IPS-18a (cell line): ENCODE data around the gene MPV17L2.

ENCODE experiments used
- H3K27ac ChIP-seq: one replicate; pipeline ENCODE4 v1.5.1; 2013; ENCODE audit warnings: low read length
- H3K27me3 ChIP-seq: one replicate; pipeline ENCODE4 v1.6.1; 2013; ENCODE audit warnings: mild to moderate bottlenecking, low read length; ENCODE audit not compliant: control insufficient read depth, insufficient read depth
- H3K36me3 ChIP-seq: one replicate; pipeline ENCODE4 v1.6.1; 2013; ENCODE audit warnings: low read depth, low read length; ENCODE audit not compliant: control insufficient read depth
- H3K4me1 ChIP-seq: one replicate; pipeline ENCODE4 v1.6.1; 2013; ENCODE audit warnings: low read depth, low read length; ENCODE audit not compliant: control insufficient read depth
- H3K4me3 ChIP-seq: one replicate; pipeline ENCODE4 v1.5.1; 2013; ENCODE audit warnings: low read length
- H3K9ac ChIP-seq: one replicate; pipeline ENCODE4 v1.6.1; 2013; ENCODE audit warnings: mild to moderate bottlenecking, low read length, moderate library complexity
- H3K9me3 ChIP-seq: one replicate; pipeline ENCODE4 v1.6.1; 2013; ENCODE audit warnings: low read depth, low read length; ENCODE audit not compliant: control insufficient read depth

Gene MPV17L2

GRCh38 chr19:18192673-18193387 is at the start of gene MPV17L2:
MPV17L2 (plus strand) TSS chr19:18193218; CDS start chr19:18193282, 64 bp downstream.
- H3K36me3 ChIP-seq: peaks cover 8% of the 10 kb centered on the region
- peak within 1 kb of the TSS; percentile 69 for H3K9ac ChIP-seq
- H3K4me3 ChIP-seq: peak within 1 kb of the TSS; percentile 88
- no peaks in the 10 kb centered on the region for H3K9me3 ChIP-seq
- peaks cover 13% of the 10 kb centered on the region for H3K4me1 ChIP-seq
- no peaks in the 10 kb centered on the region for H3K27me3 ChIP-seq
- H3K27ac ChIP-seq: no peak within 1 kb of the TSS

- Histone ChIP-seq H3K27me3 (no peaks in the 10 kb centered on the region), H3K27ac (no peak overlapping the region), H3K36me3 (peaks cover 23% of the 10 kb centered on the region), H3K9me3 (no peaks in the 10 kb centered on the region), H3K4me1 (no peaks in the 10 kb centered on the region), H3K9ac (no peak overlapping the region), H3K4me3 (no peak overlapping the region)
These were observed 49.1 kb upstream of the MPV17L2 start for GRCh38 chr19:18143902-18144301.

- no peaks in the 10 kb centered on the region for H3K27me3 ChIP-seq
- no peaks in the 10 kb centered on the region for H3K4me1 ChIP-seq
- peaks cover 23% of the 10 kb centered on the region for H3K36me3 ChIP-seq
- no peaks in the 10 kb centered on the region for H3K9me3 ChIP-seq
- H3K9ac ChIP-seq: no peak overlapping the region
- no peak overlapping the region for H3K4me3 ChIP-seq
- H3K27ac ChIP-seq: no peak overlapping the region
These were observed 48.7 kb upstream of the MPV17L2 start for GRCh38 chr19:18144361-18144760.

GRCh38 chr19:18144906-18145305 is 48.1 kb upstream of the MPV17L2 start:
- Histone ChIP-seq H3K27me3 (no peaks in the 10 kb centered on the region), H3K9me3 (no peaks in the 10 kb centered on the region), H3K27ac (no peak overlapping the region), H3K4me1 (no peaks in the 10 kb centered on the region), H3K36me3 (peaks cover 23% of the 10 kb centered on the region), H3K4me3 (no peak overlapping the region), H3K9ac (no peak overlapping the region)

- Histone ChIP-seq H3K9me3 (no peaks in the 10 kb centered on the region), H3K4me3 (no peak overlapping the region), H3K27ac (no peak overlapping the region), H3K4me1 (no peaks in the 10 kb centered on the region), H3K9ac (no peak overlapping the region), H3K27me3 (no peaks in the 10 kb centered on the region), H3K36me3 (peaks cover 23% of the 10 kb centered on the region)
These were observed 47.5 kb upstream of the MPV17L2 start for GRCh38 chr19:18145391-18145999.

- no peak overlapping the region for H3K27ac ChIP-seq
- H3K36me3 ChIP-seq: peaks cover 19% of the 10 kb centered on the region
- H3K9me3 ChIP-seq: no peaks in the 10 kb centered on the region
These were observed 45.6 kb upstream of the MPV17L2 start for GRCh38 chr19:18147396-18147795.

GRCh38 chr19:18149596-18149975 is 43.4 kb upstream of the MPV17L2 start:
- Histone ChIP-seq H3K4me1 (no peaks in the 10 kb centered on the region), H3K4me3 (no peak overlapping the region), H3K36me3 (peaks cover 10% of the 10 kb centered on the region), H3K9me3 (no peaks in the 10 kb centered on the region), H3K27ac (no peak overlapping the region), H3K9ac (no peak overlapping the region), H3K27me3 (no peaks in the 10 kb centered on the region)

More at GRCh38 chr19:18147396-18147795, 45.6 kb upstream of the MPV17L2 start:
- H3K4me1 ChIP-seq: no peaks in the 10 kb centered on the region
- H3K9ac ChIP-seq: no peak overlapping the region
- H3K27me3 ChIP-seq: no peaks in the 10 kb centered on the region
- no peak overlapping the region for H3K4me3 ChIP-seq

- H3K4me3 ChIP-seq: no peak overlapping the region
- no peak overlapping the region for H3K27ac ChIP-seq
- no peaks in the 10 kb centered on the region for H3K27me3 ChIP-seq
- no peak overlapping the region for H3K9ac ChIP-seq
- peaks cover 4% of the 10 kb centered on the region for H3K36me3 ChIP-seq
- H3K9me3 ChIP-seq: no peaks in the 10 kb centered on the region
- no peaks in the 10 kb centered on the region for H3K4me1 ChIP-seq
These were observed 42.0 kb upstream of the MPV17L2 start for GRCh38 chr19:18150776-18151624.

- Histone ChIP-seq H3K27ac (peak overlapping the region; percentile 75), H3K9ac (peak overlapping the region; percentile 85), H3K4me3 (peak overlapping the region; percentile 66), H3K27me3 (no peaks in the 10 kb centered on the region), H3K9me3 (no peaks in the 10 kb centered on the region), H3K4me1 (no peaks in the 10 kb centered on the region), H3K36me3 (peaks cover 3% of the 10 kb centered on the region)
These were observed 40.6 kb upstream of the MPV17L2 start for GRCh38 chr19:18152442-18152816.

GRCh38 chr19:18152817-18153555 is 40.0 kb upstream of the MPV17L2 start, which contains the start of gene PIK3R2:
PIK3R2 (plus strand) TSS chr19:18153163; CDS start chr19:18155880, 2,717 bp downstream.
- peak within 1 kb of the TSS; percentile 85 for H3K9ac ChIP-seq
- peak within 1 kb of the TSS; percentile 75 for H3K27ac ChIP-seq
- H3K4me3 ChIP-seq: peak within 1 kb of the TSS; percentile 66
- H3K27me3 ChIP-seq: no peaks in the 10 kb centered on the region
- no peaks in the 10 kb centered on the region for H3K4me1 ChIP-seq
- H3K9me3 ChIP-seq: no peaks in the 10 kb centered on the region
- H3K36me3 ChIP-seq: no peaks in the 10 kb centered on the region
